Body of pancreas (tissue), 4 donors: ENCODE data around the gene CCDC68.

Experiments
- POLR2A ChIP-seq, 3 donors: fragments of 450-650 bp; IDR thresholded peaks; one replicate each; pipeline ENCODE4 v1.6.1; 2016; ENCODE audit warnings: antibody characterized with exemption in 3 of 3, mild to moderate bottlenecking in 2 of 3
- TF ChIP-seq, protein P1 (sequence below), 7 experiments: fragments of 450-650 bp in 4 of 7; fragments of 200-600 bp in 3 of 7; sonication (generic) in 3 of 7; IDR thresholded peaks; one replicate each; pipeline ENCODE4 v1.5.1; 2016 to 2019; ENCODE audit warnings: antibody characterized with exemption in 7 of 7

DNA sequence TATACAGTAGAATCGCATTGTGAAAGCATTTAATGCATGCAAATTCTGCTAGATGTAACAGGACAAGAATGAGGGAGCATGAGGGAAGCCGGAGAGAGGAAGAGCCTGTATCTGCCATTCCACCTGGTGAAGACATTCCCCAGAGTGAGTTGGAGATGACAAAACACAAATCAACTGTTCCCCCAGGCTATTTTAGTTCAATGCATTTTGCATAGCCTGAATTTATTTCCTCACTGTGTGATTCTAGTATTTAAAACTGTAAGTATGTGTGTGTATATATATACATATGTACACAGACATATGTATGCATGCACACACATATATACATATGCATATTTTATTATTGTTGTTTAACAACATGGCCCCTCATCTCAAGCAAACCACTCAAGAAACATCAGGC is 54.7 kb downstream of the CCDC68 start:
- TF ChIP-seq, protein P1, sequence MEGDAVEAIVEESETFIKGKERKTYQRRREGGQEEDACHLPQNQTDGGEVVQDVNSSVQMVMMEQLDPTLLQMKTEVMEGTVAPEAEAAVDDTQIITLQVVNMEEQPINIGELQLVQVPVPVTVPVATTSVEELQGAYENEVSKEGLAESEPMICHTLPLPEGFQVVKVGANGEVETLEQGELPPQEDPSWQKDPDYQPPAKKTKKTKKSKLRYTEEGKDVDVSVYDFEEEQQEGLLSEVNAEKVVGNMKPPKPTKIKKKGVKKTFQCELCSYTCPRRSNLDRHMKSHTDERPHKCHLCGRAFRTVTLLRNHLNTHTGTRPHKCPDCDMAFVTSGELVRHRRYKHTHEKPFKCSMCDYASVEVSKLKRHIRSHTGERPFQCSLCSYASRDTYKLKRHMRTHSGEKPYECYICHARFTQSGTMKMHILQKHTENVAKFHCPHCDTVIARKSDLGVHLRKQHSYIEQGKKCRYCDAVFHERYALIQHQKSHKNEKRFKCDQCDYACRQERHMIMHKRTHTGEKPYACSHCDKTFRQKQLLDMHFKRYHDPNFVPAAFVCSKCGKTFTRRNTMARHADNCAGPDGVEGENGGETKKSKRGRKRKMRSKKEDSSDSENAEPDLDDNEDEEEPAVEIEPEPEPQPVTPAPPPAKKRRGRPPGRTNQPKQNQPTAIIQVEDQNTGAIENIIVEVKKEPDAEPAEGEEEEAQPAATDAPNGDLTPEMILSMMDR (IDR thresholded peaks at IDR 0.05), result no peak
- TF ChIP-seq POLR2A (IDR thresholded peaks at IDR 0.05), result no peak
